GM10847 (cell line): ENCODE measurements around the gene SPIC.

Experiments used
- POLR2A ChIP-seq: IDR thresholded peaks from 2 replicates; pipeline ENCODE4 v1.6.1; 2011; ENCODE audit not compliant: insufficient read length; ENCODE audit errors: extremely low read depth

Gene SPIC

DNA sequence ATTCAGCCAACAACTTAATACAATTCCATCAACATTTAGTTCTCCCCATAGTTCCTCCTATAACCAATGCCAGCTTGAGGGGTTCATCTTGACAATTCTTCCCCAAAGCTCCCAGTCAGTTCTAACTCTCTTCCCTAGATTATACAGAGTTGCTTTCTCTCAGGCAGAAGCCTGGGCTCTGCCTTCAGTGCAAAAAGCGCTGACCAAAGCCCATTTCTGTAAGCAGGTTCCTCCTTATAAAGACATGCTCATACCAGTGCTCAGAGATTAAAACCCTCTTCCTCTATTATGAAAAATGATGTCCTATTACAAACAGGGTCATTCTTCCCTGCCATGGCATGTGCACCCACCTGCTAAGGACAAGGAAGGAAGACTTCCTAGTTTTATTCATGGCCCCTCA is 16.2 kb downstream of the SPIC start:
- TF ChIP-seq POLR2A, result no peak

DNA sequence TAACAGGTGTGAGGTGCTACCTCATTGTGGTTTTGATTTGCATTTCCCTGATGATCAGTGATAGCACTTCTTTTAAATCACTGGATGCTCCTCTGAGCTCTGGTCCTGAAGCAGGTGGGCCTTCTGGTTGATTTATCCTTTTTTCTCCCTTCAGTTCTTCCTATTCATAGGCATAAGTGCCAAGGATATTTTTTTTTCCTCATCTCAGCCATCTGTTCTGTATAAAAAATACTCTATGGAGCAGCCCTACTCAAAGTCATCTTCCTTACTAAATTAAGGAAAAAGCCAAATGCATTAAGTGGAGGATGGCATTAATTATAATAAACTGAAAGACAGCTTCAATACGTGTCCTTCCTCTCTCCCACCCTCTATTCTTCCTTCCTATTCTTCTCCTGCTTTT is 18.4 kb downstream of the SPIC start:
- no peak for TF ChIP-seq POLR2A

DNA sequence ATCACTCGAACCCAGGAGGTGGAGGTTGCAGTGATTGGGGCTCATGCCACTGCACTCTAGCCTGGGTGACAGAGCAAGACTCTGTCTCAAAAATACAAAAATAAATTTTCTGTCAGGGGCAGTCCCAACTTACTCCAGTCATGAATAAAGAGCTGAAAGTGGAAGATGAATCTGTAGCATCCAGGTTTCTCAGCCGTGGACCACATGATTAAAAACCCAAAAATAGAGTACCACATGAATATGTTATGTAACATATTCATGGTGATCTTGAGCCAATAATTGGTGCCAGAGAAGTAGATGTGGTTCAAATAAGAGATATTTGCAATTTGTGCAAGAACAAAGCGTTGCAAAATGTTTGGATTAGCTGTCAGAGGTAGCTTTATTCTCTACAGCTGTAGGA is 23.1 kb downstream of the SPIC start:
- TF ChIP-seq POLR2A, result no peak

DNA sequence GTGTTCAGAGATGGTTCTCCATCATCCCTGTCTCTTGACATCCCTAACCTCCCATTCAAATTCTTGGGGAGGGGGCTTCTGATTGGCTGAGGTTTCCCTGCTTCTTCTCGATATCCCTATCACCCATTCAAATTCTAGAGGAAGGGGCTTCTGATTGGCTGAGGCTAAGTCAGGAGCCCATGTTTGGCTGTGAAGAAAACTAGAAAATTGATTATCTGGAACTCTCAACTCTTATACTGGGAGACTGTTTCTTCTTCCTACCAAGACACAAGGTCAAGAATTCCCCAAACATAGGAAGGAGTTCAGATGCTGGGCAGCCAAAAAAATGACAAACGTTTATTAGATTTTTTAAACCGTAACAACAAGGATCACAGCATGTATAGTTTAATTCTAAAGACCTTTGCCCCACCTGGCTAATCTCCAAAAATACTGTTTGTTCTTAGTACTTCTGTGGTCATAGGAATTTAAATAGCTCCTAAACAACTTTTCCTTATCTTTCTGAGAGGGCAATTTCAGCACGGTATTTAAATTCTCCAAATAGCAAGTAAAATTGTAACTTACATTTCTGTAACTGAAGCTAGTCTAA is 26.4 kb downstream of the SPIC start:
- TF ChIP-seq POLR2A, result no peak

DNA sequence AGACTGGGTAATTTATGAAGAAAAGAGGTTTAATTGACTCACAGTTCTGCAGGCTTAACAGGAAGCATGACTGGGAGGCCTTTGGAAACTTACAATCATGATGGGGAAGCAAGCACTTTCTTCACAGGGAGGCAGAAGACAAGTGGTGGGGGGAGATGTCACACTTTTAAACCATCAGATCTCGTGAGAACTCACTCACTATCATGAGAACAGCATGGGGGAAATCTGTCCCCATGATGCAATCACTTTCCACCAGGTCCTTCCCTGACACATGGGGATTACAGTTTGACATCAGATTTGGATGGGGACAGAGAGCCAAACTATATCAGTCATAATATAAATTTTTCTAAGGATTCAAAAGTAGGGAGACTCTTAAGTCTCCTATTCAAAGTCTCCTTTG is 46.0 kb downstream of the SPIC start:
- no peak for TF ChIP-seq POLR2A

DNA sequence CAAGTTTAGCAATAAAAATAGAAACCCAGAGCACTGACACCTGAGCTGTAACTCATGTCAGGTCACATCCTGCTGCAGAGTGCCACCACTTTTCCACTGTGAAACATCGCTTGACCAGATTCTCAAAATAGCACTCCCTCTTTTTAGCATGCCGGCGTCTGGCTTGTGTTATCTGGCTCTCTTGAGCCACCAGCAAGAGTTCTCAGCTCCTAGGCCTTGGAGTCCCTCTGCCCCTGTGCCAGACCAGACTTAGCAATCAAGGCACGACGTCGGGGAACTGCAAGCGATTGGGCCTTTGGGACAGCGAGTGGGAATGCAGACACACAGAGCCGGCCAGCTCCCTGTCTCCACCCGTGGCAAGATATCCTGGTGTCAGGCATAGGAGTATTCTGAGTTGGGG is 52.5 kb downstream of the SPIC start:
- TF ChIP-seq POLR2A, result no peak

DNA sequence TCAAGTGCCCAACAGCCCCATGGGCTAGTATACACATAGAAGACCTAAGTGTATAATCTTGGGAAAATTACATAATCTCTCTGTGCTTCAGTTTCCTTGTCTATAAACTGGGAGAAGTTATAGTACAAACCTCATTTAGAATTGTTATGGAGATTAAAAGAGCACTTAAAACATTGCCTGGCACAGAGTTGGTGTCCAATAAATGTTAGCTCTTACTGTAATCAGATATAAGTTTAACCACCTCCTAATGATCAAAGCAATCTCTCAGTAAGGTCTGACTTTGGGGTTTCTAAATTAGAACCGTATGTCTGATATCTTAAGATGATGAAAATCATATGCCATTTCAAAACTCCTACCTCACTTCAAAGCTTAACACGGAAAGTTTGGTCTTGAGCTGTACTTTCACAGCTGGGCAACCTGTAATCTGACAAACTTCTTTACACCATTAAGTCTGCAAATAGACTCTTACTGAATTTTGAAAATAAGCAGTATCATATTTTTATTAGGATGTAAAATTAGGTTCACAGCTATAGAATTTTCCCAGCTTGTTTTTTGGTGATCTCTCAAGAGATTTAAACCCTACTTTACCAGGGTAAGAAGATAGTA is 61.0 kb downstream of the SPIC start:
- TF ChIP-seq POLR2A, result no peak
